RCC 7860 (cell line): Measurements from ENCODE around the gene OR51V1.
"Not testable (repeated sequence)": the region's sequence is repeated elsewhere in the genome, so short reads cannot be mapped to it uniquely, and the experiment has no call there.

Experiments used
- DNase-seq: peaks from one replicate; pipeline ENCODE4 v3.0.0-alpha.2; 2015; ENCODE audit warnings: low spot score
- FAIRE-seq: peaks from 2 replicates; lab custom pipeline; 2012; peaks lifted over from hg19 to GRCh38; lab: Jason Lieb, UNC

OR51V1 gene

GRCh38 chr11:5178046-5178837 lies 22.2 kb downstream of the OR51V1 start:
- no peak for FAIRE-seq

GRCh38 chr11:5174934-5175333 lies 25.5 kb downstream of the OR51V1 start:
- FAIRE-seq (no peak), DNase-seq (no peak)

More at GRCh38 chr11:5178046-5178837, 22.2 kb downstream of the OR51V1 start:
- no peak for DNase-seq

- DNase-seq (no peak), FAIRE-seq (no peak)
Observed at GRCh38 chr11:5171856-5172255, 28.6 kb downstream of the OR51V1 start.

GRCh38 chr11:5165898-5166297 lies 34.6 kb downstream of the OR51V1 start:
- not testable (repeated sequence) for FAIRE-seq, DNase-seq

- not testable (repeated sequence) for DNase-seq, FAIRE-seq
Observed at GRCh38 chr11:5164807-5165206, 35.7 kb downstream of the OR51V1 start.

- DNase-seq, FAIRE-seq: not testable (repeated sequence)
Observed at GRCh38 chr11:5161045-5161444, 39.4 kb downstream of the OR51V1 start.

GRCh38 chr11:5160217-5160616 lies 40.3 kb downstream of the OR51V1 start:
- not testable (repeated sequence) for FAIRE-seq, DNase-seq

GRCh38 chr11:5159806-5160205 lies 40.7 kb downstream of the OR51V1 start:
- no peak for FAIRE-seq
- no peak for DNase-seq

GRCh38 chr11:5154657-5155056 lies 45.8 kb downstream of the OR51V1 start, which contains the start of gene OR52A1:
Gene OR52A1, minus strand, starts transcription at chr11:5154757. Its CDS starts 2,388 bp downstream, at chr11:5152369.
- FAIRE-seq: no peak

GRCh38 chr11:5153574-5154431 lies 46.7 kb downstream of the OR51V1 start:
- FAIRE-seq: no peak
- no peak for DNase-seq

More at GRCh38 chr11:5154657-5155056, 45.8 kb downstream of the OR51V1 start, which contains the start of gene OR52A1:
- DNase-seq: no peak

GRCh38 chr11:5151713-5152153 lies 48.7 kb downstream of the OR51V1 start:
- no peak for FAIRE-seq
- no peak for DNase-seq
